HepG2 (cell line): Measurements from ENCODE around the gene CBX5. TPM values are rescaled to one million over a fixed set of nuclear protein-coding genes. Genes with fewer than 3 reads are reported as not detected.

ENCODE experiments used
- CEBPG ChIP-seq: IDR thresholded peaks from 2 replicates; pipeline ENCODE4 v1.6.1; 2016
- GABPB1 ChIP-seq: IDR thresholded peaks from 2 replicates; pipeline ENCODE4 v1.6.1; 2016; ENCODE audit warnings: mild to moderate bottlenecking, missing genetic modification reagents, moderate library complexity, missing compliant biosample characterization
- GATAD2A ChIP-seq: IDR thresholded peaks from 2 replicates; pipeline ENCODE4 v1.6.1; 2016
- JUNB ChIP-seq: sonication (generic); formaldehyde crosslinking; IDR thresholded peaks from 2 replicates; pipeline ENCODE4 v1.8.0; 2022; ENCODE audit warnings: missing genetic modification reagents, mild to moderate bottlenecking, borderline replicate concordance
- KAT7 ChIP-seq: IDR thresholded peaks from 2 replicates; pipeline ENCODE4 v1.6.1; 2018; ENCODE audit warnings: borderline replicate concordance, missing compliant biosample characterization
- KMT2A ChIP-seq: sonication (generic); formaldehyde crosslinking; IDR thresholded peaks from 2 replicates; pipeline ENCODE4 v1.4.0; 2020; ENCODE audit warnings: missing genetic modification reagents
- MAFF ChIP-seq: IDR thresholded peaks from 2 replicates; pipeline ENCODE4 v1.6.1; 2011; ENCODE audit warnings: low read depth, low read length, improper control_type of control experiment
- MED13 ChIP-seq: sonication (generic); formaldehyde crosslinking; IDR thresholded peaks from 2 replicates; pipeline ENCODE4 v1.5.0; 2020; ENCODE audit warnings: missing genetic modification reagents
- NCOA2 ChIP-seq: sonication (generic); formaldehyde crosslinking; IDR thresholded peaks from 2 replicates; pipeline ENCODE4 v1.8.0; 2022; ENCODE audit warnings: inconsistent platforms
- PAWR ChIP-seq: sonication (generic); formaldehyde crosslinking; IDR thresholded peaks from 2 replicates; pipeline ENCODE4 v1.4.0; 2020; ENCODE audit warnings: missing genetic modification reagents, mild to moderate bottlenecking, borderline replicate concordance
- TBX2 ChIP-seq: sonication (generic); formaldehyde crosslinking; IDR thresholded peaks from 2 replicates; pipeline ENCODE4 v1.5.0; 2020; ENCODE audit warnings: missing genetic modification reagents, mild to moderate bottlenecking, borderline replicate concordance
- ZFP41 ChIP-seq: sonication (generic); formaldehyde crosslinking; IDR thresholded peaks from 2 replicates; pipeline ENCODE4 v1.4.0; 2020; ENCODE audit warnings: mild to moderate bottlenecking, missing genetic modification reagents, borderline replicate concordance
- ZFX ChIP-seq: sonication (generic); formaldehyde crosslinking; IDR thresholded peaks from 2 replicates; pipeline ENCODE4 v1.4.0; 2020; ENCODE audit warnings: mild to moderate bottlenecking, low read depth, missing genetic modification reagents, moderate library complexity
- ZNF317 ChIP-seq: sonication (generic); formaldehyde crosslinking; IDR thresholded peaks from 2 replicates; pipeline ENCODE4 v1.5.0; 2020; ENCODE audit warnings: mild to moderate bottlenecking, missing genetic modification reagents
- ZNF530 ChIP-seq: sonication (generic); formaldehyde crosslinking; IDR thresholded peaks from 2 replicates; pipeline ENCODE4 v1.5.0; 2020; ENCODE audit warnings: low read depth, mild to moderate bottlenecking, missing genetic modification reagents
- ZNF660 ChIP-seq: sonication (generic); formaldehyde crosslinking; IDR thresholded peaks from 2 replicates; pipeline ENCODE4 v1.5.1; 2020; ENCODE audit warnings: mild to moderate bottlenecking, low read depth, missing genetic modification reagents, borderline replicate concordance
- ZNF878 ChIP-seq: sonication (generic); formaldehyde crosslinking; IDR thresholded peaks from 2 replicates; pipeline ENCODE4 v1.8.1; 2023; ENCODE audit warnings: mild to moderate bottlenecking, missing genetic modification reagents, moderate library complexity
- polyA plus RNA-seq, 8 experiments: library from polyadenylated mRNA; depleted of rRNA in 3 of 8; stranded (reverse) in 7 of 8; unstranded in 1 of 8; fragments of >200 nt; fragmentation: Illumina TruSeq in 4 of 8; extraction: Trizol in 4 of 8; gene quantifications; 2 replicates each; pipeline versions ENCODE4 v1.2.1 to v1.2.3, GENCODE V29; 2011 to 2016; ENCODE audit warnings: low read depth in 4 of 8, missing spikeins in 1 of 8, mixed read lengths in 1 of 8; ENCODE audit not compliant: insufficient read depth in 1 of 8
- total RNA-seq, 5 experiments: library from RNA; depleted of rRNA; stranded (reverse); fragments of >200 nt; fragmentation: Illumina TruSeq; extraction: Trizol; gene quantifications; 2 replicates each; pipeline ENCODE4 v1.2.3, GENCODE V29; 2016; ENCODE audit warnings: low read depth in 1 of 5
- TF ChIP-seq, protein P1 (sequence below): sonication (generic); formaldehyde crosslinking; IDR thresholded peaks from 2 replicates; pipeline ENCODE4 v1.5.1; 2020; ENCODE audit warnings: mild to moderate bottlenecking, missing genetic modification reagents, moderate library complexity
- TF ChIP-seq, protein P2 (sequence below): sonication (generic); formaldehyde crosslinking; IDR thresholded peaks from 2 replicates; pipeline ENCODE4 v1.8.0; 2023; ENCODE audit warnings: mild to moderate bottlenecking, missing genetic modification reagents
- TF ChIP-seq, protein P3 (sequence below): sonication (generic); formaldehyde crosslinking; IDR thresholded peaks from 2 replicates; pipeline ENCODE4 v1.5.0; 2020; ENCODE audit warnings: mild to moderate bottlenecking, missing genetic modification reagents, borderline replicate concordance
- TF ChIP-seq, protein P4 (sequence below): sonication (generic); formaldehyde crosslinking; IDR thresholded peaks from 2 replicates; pipeline ENCODE4 v1.4.0; 2020; ENCODE audit warnings: missing genetic modification reagents
- TF ChIP-seq, protein P5 (sequence below): IDR thresholded peaks from 2 replicates; pipeline ENCODE4 v1.6.1; 2012; ENCODE audit warnings: inconsistent platforms

CBX5 gene
- total and polyA plus RNA-seq, 2 of the 13 experiments (the other 11 are each of a cell fraction or from before 2014, with no cell fraction given): 16.0 to 22.2 TPM

DNA sequence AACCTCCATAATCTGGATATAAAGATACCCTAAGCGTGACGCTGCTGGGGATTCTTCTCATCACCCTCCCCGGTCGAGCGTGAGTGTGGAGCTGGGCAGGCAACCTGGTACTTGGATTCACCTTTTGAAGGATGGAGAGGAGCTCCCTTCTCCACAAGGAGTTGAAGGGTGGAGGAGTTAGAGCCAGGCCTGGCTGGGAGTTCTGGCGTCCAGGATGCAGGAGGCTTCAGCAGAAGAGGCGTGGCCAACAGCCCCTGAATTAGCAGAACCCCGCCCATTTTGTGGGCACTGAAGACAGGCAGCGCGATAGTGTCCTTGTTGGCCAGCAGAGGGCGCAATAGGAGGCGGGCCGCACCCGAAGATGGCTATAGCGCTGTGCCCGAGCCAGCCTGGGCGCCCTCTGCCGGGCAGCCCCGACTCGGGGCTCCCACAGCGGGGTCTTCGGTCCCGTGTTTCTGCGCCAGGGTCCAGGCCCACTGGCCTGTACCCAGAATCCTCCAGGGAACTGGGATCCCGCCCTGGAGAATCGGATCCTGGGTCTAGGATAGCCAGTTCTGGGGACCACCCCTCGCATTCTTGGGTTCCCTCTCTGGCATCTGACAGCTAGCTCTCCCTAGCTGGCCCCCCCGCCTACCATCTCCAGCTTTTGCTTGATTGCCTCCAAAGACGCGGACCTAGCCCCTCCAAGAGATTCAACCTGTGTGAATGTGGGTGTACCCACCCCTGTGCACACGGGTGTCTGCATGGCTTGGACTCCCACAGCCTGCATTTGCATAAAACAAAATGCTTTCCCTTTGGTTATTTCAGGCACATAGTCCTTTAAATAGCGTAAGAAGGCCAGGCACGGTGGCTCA lies 65.1 kb downstream of the CBX5 start (continued):
- TF ChIP-seq ZNF530 (no peak), GABPB1 (peak; percentile 65; the same call in 1 of the 2 replicates), KAT7 (CRISPR knock-in tag) (no peak), KMT2A (CRISPR knock-in tag) (no peak), ZNF660 (no peak), NCOA2 (CRISPR knock-in tag) (no peak), JUNB (CRISPR knock-in tag) (no peak), PAWR (CRISPR knock-in tag) (no peak), MED13 (CRISPR knock-in tag) (no peak), CEBPG (no peak), ZNF317 (CRISPR knock-in tag) (no peak), ZNF878 (no peak), TBX2 (CRISPR knock-in tag) (peak; percentile 35; the same call in 1 of the 2 replicates), GATAD2A (CRISPR knock-in tag) (peak; percentile 75), ZFP41 (no peak), MAFF (no peak), ZFX (CRISPR knock-in tag) (peak; percentile 42; the same call in 1 of the 2 replicates)
- TF ChIP-seq, protein P1, sequence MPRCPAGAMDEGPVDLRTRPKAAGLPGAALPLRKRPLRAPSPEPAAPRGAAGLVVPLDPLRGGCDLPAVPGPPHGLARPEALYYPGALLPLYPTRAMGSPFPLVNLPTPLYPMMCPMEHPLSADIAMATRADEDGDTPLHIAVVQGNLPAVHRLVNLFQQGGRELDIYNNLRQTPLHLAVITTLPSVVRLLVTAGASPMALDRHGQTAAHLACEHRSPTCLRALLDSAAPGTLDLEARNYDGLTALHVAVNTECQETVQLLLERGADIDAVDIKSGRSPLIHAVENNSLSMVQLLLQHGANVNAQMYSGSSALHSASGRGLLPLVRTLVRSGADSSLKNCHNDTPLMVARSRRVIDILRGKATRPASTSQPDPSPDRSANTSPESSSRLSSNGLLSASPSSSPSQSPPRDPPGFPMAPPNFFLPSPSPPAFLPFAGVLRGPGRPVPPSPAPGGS (CRISPR knock-in tag): no peak
- TF ChIP-seq, protein P2, sequence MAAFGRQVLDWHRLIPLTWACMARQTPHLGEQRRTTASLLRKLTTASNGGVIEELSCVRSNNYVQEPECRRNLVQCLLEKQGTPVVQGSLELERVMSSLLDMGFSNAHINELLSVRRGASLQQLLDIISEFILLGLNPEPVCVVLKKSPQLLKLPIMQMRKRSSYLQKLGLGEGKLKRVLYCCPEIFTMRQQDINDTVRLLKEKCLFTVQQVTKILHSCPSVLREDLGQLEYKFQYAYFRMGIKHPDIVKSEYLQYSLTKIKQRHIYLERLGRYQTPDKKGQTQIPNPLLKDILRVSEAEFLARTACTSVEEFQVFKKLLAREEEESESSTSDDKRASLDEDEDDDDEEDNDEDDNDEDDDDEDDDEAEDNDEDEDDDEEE: no peak
- TF ChIP-seq, protein P3, sequence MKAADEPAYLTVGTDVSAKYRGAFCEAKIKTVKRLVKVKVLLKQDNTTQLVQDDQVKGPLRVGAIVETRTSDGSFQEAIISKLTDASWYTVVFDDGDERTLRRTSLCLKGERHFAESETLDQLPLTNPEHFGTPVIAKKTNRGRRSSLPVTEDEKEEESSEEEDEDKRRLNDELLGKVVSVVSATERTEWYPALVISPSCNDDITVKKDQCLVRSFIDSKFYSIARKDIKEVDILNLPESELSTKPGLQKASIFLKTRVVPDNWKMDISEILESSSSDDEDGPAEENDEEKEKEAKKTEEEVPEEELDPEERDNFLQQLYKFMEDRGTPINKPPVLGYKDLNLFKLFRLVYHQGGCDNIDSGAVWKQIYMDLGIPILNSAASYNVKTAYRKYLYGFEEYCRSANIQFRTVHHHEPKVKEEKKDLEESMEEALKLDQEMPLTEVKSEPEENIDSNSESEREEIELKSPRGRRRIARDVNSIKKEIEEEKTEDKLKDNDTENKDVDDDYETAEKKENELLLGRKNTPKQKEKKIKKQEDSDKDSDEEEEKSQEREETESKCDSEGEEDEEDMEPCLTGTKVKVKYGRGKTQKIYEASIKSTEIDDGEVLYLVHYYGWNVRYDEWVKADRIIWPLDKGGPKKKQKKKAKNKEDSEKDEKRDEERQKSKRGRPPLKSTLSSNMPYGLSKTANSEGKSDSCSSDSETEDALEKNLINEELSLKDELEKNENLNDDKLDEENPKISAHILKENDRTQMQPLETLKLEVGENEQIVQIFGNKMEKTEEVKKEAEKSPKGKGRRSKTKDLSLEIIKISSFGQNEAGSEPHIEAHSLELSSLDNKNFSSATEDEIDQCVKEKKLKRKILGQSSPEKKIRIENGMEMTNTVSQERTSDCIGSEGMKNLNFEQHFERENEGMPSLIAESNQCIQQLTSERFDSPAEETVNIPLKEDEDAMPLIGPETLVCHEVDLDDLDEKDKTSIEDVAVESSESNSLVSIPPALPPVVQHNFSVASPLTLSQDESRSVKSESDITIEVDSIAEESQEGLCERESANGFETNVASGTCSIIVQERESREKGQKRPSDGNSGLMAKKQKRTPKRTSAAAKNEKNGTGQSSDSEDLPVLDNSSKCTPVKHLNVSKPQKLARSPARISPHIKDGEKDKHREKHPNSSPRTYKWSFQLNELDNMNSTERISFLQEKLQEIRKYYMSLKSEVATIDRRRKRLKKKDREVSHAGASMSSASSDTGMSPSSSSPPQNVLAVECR (CRISPR knock-in tag): peak; percentile 40; the same call in 1 of the 2 replicates
- TF ChIP-seq, protein P4, sequence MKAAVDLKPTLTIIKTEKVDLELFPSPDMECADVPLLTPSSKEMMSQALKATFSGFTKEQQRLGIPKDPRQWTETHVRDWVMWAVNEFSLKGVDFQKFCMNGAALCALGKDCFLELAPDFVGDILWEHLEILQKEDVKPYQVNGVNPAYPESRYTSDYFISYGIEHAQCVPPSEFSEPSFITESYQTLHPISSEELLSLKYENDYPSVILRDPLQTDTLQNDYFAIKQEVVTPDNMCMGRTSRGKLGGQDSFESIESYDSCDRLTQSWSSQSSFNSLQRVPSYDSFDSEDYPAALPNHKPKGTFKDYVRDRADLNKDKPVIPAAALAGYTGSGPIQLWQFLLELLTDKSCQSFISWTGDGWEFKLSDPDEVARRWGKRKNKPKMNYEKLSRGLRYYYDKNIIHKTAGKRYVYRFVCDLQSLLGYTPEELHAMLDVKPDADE (CRISPR knock-in tag): no peak
- TF ChIP-seq, protein P5, sequence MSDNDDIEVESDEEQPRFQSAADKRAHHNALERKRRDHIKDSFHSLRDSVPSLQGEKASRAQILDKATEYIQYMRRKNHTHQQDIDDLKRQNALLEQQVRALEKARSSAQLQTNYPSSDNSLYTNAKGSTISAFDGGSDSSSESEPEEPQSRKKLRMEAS: peak; percentile 33; the same call in 1 of the 2 replicates
